Midbrain (tissue), 1 donor: ENCODE data around the gene DUSP2.
A peak's percentile ranks its signal among the peaks of the same experiment; 100 is the strongest.
"Not testable (repeated sequence)": the region's sequence is repeated elsewhere in the genome, so short reads cannot be mapped to it uniquely, and the experiment has no call there.

Source experiments
- DNase-seq: peaks from one replicate; lab custom pipeline; 2025; lab: John Stamatoyannopoulos, UW

The DUSP2 gene

GRCh38 chr2:96146881-96147592, 1.8 kb upstream of the DUSP2 start:
- DNase-seq: no peak

- DNase-seq: peak; percentile 29
Measured at GRCh38 chr2:96146153-96146880, 1.1 kb upstream of the DUSP2 start.

- DNase-seq: no peak
Measured at GRCh38 chr2:96145848-96146152, 560 bp upstream of the DUSP2 start.

GRCh38 chr2:96144481-96145035, 682 bp downstream of the DUSP2 start:
- no peak for DNase-seq

- no peak for DNase-seq
Measured at GRCh38 chr2:96143848-96144480, 1.3 kb downstream of the DUSP2 start.

GRCh38 chr2:96143231-96143847, 1.9 kb downstream of the DUSP2 start:
- DNase-seq: no peak

GRCh38 chr2:96142217-96143113, 2.8 kb downstream of the DUSP2 start:
- DNase-seq: no peak

- not testable (repeated sequence) for DNase-seq
Measured at GRCh38 chr2:96141624-96141967, 3.6 kb downstream of the DUSP2 start.

- DNase-seq: no peak
Measured at GRCh38 chr2:96140941-96141623, 4.2 kb downstream of the DUSP2 start.

- DNase-seq: no peak
Measured at GRCh38 chr2:96139181-96139758, 6.0 kb downstream of the DUSP2 start.

- DNase-seq: no peak
Measured at GRCh38 chr2:96138179-96139145, 6.8 kb downstream of the DUSP2 start, which contains the start of gene ASTL. ASTL (minus strand) TSS chr2:96138502; CDS start chr2:96138436, 66 bp downstream.

- no peak for DNase-seq
Measured at GRCh38 chr2:96137321-96138178, 7.7 kb downstream of the DUSP2 start.

- no peak for DNase-seq
Measured at GRCh38 chr2:96136129-96136720, 9.0 kb downstream of the DUSP2 start.

GRCh38 chr2:96135621-96136020, 9.6 kb downstream of the DUSP2 start:
- no peak for DNase-seq

GRCh38 chr2:96135171-96135570, 10.1 kb downstream of the DUSP2 start:
- DNase-seq: no peak

- no peak for DNase-seq
Measured at GRCh38 chr2:96134421-96134820, 10.8 kb downstream of the DUSP2 start.

GRCh38 chr2:96131813-96132745, 13.2 kb downstream of the DUSP2 start:
- no peak for DNase-seq
